Stimulated activated CD4-positive, alpha-beta T cell treated with anti-CD3 and anti-CD28 coated beads, Interleukin-2, amount 100 ng/mL, for 24 hours (primary cell): ENCODE data around the gene GSK3B.
"Not testable (repeated sequence)": the region's sequence is repeated elsewhere in the genome, so short reads cannot be mapped to it uniquely, and the experiment has no call there.

Source experiments
- DNase-seq, 2 donors: peaks; one replicate each; pipeline ENCODE4 v3.0.0-alpha.2; 2020

GSK3B gene

GRCh38 chr3:120052225-120052624 lies 42.0 kb downstream of the GSK3B start:
- DNase-seq, result no peak

- DNase-seq, result not testable (repeated sequence)
These were observed 42.7 kb downstream of the GSK3B start for GRCh38 chr3:120051570-120051969.

GRCh38 chr3:120049881-120050539 lies 44.2 kb downstream of the GSK3B start:
- DNase-seq, result no peak

DNA sequence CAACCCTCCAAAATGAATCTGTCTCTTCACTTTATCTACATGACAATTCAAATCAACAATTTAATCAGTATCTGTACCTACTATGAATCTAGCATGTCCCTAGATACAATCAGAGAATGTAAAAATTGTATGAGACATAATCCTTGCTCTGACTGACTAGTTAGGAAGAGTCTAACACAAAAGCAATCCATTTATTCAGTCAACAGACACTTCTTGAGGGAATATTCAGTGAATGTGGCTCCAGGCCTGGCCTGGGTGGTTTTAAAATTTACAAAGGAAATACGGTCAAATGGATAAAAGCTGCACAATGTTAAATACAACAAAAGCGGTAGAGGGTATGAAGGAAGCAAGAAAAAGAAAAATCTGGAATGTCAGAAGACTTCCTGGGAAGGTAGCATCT lies 45.2 kb downstream of the GSK3B start:
- no peak for DNase-seq

DNA sequence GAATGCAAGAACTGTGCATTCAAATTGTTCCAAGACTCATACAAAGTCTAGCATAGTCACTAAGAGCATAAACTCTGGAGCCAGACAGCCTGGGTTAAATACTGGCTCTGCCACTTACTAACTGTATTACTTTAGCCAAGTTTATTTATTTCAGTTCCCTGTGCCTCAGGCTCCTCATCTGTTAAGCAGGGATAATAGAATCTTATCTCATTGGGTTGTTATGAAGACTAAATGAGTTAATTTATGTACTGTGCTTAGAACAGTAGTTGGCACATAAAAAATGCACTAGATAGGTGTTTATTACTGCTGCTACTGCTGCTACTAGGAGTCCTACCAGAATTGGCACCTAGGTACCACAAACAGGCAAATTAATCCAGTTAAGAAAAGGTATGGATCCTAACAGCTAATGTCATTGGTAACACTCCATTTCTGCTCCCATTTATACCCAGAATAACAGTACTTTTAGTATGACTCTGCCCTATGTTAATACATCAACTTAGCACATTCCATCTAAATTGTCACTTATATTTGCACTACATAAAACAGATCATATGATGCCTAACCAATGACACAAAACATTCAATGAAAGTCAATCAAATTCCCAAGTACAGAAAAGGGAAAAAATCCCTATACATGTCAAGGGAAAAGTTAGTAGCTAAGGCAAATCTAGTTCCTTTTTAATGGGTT lies 45.7 kb downstream of the GSK3B start:
- no peak for DNase-seq

DNA sequence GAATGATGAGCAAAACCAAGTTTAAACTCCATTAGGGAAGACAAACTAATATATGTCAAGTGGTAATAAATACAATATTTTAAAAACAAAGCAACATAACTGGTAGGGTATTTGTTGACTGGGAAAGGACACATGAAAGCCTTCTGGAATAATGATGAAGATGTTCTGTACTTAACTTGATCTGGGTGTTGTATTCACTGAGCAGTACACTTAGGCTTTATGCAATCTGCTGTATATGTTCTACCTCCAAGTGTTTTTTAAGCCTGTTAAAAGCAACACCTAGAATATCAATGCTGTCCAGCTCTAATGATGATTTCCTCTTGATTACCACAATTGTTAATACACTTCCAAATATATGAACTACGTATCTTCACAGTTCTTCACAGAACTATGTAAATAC lies 46.6 kb downstream of the GSK3B start:
- DNase-seq, result no peak

DNA sequence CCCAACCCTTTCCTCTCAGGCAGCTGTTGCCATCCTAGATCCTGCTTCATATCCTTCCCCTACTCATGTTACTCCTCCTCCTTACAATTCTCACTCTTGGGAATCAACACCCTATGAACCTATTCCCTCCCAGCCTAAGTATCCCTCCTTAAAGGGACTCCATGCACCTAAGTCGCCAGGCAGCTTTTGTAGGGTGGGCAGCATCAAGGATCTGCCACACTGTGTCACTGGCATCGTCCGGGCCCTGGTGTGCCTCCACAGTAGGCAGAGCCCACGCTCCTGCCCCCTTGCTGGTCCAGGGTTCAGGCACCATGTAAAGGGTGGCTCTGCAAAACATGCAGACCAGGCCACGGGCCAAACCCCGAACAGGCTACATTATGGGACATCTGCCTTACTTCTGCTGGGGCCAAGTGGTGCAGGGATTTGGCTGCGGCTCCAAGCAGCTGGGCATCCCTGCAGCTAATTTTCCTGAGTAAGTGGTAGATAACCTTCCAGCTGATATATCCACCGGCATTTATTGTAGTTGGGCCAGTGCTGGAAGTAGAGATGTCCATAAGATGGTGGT lies 53.4 kb downstream of the GSK3B start:
- DNase-seq, result no peak

DNA sequence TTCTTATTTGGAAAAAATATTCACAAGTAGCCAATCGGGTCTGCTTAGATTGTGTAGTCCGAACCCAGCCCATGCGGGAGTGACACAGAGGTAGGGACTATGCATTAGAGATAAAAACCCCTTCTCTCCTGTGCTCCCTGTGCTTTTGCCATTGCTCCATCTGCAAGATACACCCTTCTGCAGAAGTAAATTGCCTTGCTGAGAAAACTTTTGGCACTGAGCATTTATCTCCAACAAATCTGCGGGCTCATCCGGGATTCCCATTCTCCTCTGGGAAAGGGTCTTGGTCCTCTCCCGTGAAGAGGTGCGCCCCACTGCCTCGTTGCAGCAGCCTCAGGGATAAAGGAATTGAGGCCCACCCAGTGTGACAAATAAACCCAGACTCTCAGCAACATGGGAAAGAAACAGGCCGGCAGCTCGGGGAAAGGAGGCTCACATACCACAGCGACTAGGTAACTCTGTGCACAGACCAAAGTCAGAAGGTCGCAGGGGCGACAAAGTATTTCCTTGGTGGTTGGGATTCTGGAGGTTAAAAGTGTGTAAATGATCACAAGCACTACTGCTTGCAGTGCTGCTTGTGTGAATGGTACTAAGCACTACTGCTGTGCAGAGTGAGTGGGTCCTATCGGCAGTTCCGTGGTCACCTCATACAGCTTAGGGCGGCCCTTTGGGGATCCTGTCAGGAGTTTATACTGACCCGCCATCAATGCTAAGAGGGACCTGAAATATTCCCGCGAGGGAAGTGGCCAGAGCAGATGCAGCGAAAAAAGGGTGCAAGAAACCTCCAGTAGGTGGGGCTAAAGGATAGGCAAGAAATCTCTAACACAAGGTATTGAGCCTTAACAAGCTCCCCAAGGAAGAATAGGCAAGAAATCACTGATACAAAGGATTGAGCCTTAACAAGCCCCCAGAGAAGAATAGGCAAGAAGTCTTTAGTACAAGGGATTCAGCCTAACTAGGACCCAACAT lies 54.3 kb downstream of the GSK3B start:
- DNase-seq, result no peak

DNA sequence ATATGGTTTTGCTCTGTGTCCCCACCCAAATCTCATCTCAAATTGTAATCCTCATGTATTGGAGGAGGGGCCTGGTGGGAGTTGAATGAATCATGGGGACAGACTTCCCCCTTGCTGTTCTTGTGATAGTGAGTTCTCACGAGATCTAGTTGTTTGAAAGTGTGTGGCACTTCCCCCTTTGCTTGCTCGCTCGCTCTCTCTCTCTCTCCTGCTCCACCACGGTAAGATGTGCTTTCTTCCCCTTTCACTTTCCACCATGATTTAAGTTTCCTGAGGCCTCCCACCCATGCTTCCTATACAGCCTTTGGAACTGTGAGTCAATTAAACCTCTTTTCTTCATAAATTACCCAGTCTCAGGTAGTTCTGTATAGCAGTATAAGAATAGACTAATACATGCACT lies 60.7 kb downstream of the GSK3B start:
- DNase-seq, result no peak

DNA sequence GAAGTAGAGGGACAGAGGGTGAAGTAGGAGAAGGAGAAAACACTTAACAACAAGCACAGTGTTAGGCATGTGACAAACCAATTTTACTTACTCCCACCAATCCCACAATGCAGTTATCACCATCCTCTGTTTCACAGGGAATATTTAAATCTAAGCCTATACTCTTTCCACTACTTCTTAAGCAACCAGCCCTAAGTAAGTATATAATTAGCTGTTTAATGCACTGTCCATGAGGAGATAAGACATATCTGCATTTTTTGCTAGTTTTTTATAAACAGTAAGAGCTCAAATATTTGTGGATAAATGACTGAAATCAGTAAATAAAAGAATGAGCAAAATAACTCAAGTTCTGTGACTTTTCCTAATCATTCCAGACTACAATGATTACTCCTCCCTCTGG lies 62.7 kb downstream of the GSK3B start:
- no peak for DNase-seq

- DNase-seq, result no peak
These were observed 64.5 kb downstream of the GSK3B start for GRCh38 chr3:120029749-120030148.

GRCh38 chr3:120028271-120029047 lies 65.8 kb downstream of the GSK3B start:
- no peak for DNase-seq

DNA sequence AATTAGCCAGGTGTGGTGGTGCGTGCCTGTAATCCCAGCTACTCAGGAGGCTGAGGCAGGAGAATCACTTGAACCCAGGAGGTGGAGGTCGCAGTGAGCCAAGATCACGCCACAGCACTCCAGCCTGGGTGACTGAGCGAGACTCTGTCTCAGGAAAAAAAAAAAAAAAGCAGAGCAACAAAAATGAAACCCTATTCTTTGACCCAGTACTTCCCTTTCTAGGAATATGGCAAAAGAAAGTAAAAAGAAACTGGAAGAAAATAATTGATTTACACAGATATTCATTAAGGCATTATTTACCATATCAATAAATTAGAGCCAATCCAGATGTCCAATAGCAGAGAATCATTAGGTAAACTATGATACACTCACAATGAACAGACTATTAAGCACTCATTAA lies 67.0 kb downstream of the GSK3B start:
- no peak for DNase-seq

GRCh38 chr3:120025520-120025919 lies 68.7 kb downstream of the GSK3B start:
- DNase-seq, result peak in 1 of 2 donors; percentile 10

DNA sequence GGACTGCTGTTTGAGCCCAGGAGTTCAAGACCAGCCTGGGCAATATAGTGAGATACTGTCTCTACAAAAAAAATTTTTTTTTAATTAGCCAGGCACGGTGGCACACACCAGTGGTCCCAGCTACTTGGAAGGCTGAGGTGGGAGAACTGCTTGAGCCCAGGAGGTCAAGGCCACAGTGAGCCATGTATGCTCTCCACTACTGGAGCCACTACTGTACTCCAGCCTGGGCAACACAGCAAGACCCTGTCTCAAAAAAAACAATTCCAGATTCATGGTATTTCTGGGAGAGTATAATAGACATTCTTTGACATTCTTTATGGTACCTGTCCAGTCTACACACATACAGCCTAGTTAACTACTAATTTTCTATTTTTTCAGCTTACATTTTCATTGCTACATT lies 70.1 kb downstream of the GSK3B start:
- no peak for DNase-seq

DNA sequence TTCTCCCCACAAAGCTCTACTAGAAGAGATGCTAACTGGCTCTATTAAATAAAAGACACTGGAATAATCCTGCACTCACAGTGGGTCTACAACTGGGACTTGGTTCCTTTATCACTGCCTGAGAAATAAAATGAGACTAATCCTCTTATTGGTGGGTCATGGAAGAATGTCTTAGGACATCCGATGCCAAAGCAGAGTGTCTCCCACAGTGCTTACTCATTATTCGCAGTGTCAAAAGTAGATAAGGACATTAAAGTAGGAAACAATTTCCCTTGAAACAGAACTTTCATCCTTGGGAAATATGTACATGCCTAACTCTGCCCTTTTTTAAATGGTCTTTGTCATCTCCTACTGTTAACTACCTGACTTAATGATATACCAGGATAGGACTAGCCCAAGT lies 71.5 kb downstream of the GSK3B start:
- DNase-seq, result no peak

- DNase-seq, result no peak
These were observed 72.7 kb downstream of the GSK3B start for GRCh38 chr3:120021523-120021922.

DNA sequence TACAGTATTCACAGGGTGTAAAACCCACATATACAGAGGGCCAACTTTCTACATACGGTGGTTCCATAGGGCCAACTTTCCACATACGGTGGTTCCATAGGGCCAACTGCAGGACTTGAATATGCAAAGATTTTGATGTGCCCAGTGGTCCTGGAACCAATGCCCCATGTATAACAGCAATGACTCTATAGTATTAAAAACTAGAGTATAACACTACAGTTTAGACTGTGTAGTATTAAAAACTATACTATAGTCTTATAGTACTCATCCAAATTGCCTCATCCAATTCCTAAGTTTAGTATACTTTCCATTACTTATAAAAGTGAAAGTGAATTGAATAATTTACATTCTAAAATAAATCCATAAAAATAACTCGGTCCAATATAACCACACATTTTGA lies 75.9 kb downstream of the GSK3B start:
- DNase-seq, result no peak

DNA sequence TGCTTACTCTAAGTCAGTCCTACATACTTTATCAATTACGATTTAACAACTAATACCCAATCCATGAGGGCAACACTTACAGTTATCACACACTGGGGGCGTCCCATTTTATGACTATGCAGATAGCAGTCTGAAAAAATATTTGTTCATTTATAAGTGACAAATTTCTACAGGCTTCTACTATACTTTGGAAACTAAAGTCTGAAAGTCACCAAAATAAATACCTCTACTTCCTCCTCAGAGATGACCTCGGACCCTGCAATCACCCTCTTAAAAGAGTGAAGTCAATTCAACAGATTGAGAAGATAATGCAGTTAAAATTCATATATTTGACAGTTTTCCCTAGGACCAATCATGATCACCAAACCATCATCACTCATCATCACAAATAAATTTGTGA lies 76.6 kb downstream of the GSK3B start:
- no peak for DNase-seq

GRCh38 chr3:120013481-120013880 lies 80.8 kb downstream of the GSK3B start:
- no peak for DNase-seq

DNA sequence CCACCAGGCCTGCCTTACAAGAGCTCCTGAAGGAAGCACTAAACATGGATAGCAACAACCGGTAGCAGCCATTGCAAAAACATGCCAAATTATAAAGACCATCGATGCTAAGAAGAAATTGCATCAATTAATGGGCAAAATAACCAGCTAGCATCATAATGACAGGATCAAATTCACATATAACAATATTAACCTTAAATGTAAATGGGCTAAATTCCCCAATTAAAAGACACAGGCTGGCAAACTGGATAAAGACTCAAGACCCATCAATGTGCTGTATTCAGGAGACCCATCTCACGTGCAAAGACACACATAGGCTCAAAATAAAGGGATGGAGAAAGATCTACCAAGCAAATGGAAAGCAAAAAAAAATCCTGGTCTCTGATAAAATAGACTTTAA lies 88.5 kb downstream of the GSK3B start:
- not testable (repeated sequence) for DNase-seq

GRCh38 chr3:120004008-120004498 lies 90.2 kb downstream of the GSK3B start:
- peak; percentile 19 to 30 for DNase-seq
